Stimulated activated CD4-positive, alpha-beta T cell treated with anti-CD3 and anti-CD28 coated beads, Interleukin-12 subunit alpha, Interleukin-12 subunit beta, amount 100 ng/mL, for 4 hours (primary cell): ENCODE results near the gene LIG3.
"Not testable (repeated sequence)": the region's sequence is repeated elsewhere in the genome, so short reads cannot be mapped to it uniquely, and the experiment has no call there.

ENCODE experiments used
- DNase-seq: peaks from one replicate; pipeline ENCODE4 v3.0.0-alpha.2; 2020

LIG3 gene

GRCh38 chr17:35000965-35001364, 20.7 kb downstream of the LIG3 start:
- DNase-seq = not testable (repeated sequence)

- DNase-seq = no peak
Measured at GRCh38 chr17:35001549-35001948, 21.2 kb downstream of the LIG3 start.

DNA sequence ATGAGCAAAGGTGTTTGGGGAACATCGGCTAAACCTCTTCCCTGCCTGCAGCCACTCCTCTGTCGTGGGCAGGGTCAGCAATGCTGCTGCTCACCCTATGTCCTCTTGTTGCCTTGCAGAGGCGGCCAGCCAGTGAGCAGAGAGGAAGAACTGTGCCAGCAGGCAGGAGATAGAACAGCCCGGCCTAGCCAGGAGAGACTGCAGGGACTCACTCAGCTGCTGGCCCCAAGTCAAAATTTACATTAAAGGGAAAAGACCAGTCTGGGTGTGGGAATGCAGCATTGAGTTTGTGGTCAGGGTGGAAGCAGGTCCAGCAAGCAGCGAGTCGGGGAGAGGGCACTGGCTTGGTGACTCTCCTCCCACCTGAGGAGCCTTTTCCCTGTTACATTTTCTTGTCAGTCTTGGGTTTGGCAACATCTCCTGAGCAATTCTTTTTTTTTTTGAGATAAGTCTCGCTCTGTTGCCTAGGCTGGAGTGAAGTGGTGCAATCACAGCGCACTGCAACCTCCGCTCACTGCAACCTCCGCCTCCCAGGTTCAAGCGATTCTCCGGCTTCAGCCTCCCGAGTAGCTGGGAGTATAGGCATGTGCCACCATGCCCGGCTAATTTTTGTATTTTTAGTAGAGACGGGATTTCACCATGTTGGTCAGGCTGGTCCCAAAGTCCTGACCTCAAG, 22.7 kb downstream of the LIG3 start:
- DNase-seq = no peak

GRCh38 chr17:35003778-35004177, 23.5 kb downstream of the LIG3 start:
- DNase-seq = no peak

GRCh38 chr17:35006345-35006744, 26.0 kb downstream of the LIG3 start:
- DNase-seq = no peak

GRCh38 chr17:35006961-35007360, 26.6 kb downstream of the LIG3 start:
- no peak for DNase-seq

DNA sequence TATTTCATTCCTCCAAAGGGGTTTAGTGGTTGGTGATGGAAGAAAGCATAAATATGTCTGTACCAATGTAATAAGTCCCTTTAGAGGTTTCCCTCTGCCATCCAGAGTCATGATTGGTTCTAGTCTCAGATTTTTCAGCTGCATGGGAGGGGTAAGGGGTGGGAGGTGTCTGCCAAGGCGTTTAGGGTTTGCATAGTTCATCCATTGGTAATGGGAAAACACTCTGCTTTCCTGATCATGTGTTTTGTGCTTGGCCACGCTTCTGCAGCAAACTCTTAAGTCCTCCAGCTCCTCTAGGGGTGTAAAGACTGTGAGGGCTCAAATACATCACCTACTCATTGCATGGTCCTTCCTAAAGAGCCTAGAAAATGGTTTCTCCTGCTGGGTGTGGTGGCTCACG, 29.8 kb downstream of the LIG3 start:
- DNase-seq = no peak

DNA sequence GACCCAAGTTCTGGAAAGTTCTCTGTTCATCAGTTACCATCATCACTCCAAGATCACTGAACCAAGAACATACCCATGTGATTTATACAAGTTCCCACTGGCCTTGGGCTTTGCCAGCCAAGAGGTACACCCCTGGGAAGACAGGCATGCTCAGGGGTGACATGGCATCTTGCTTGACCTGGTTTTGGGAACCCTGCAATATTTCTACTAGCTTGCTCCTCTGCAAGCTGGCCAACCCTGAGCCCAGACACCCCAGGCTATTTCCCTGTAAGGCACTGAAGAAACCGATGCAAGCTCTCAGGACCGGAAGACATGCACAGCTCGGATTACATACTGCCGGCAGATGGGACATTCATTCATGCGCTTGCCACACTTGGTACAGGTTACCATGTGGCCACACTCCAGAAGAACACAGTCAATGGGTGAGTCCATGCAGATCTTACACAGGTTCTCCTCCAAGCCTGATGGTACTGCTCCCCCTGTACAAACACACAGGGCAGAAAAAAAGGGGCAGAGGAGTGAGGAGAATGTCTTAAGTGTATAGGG, 31.4 kb downstream of the LIG3 start:
- DNase-seq = no peak

- no peak for DNase-seq
Measured at GRCh38 chr17:35016369-35016768, 36.1 kb downstream of the LIG3 start.

DNA sequence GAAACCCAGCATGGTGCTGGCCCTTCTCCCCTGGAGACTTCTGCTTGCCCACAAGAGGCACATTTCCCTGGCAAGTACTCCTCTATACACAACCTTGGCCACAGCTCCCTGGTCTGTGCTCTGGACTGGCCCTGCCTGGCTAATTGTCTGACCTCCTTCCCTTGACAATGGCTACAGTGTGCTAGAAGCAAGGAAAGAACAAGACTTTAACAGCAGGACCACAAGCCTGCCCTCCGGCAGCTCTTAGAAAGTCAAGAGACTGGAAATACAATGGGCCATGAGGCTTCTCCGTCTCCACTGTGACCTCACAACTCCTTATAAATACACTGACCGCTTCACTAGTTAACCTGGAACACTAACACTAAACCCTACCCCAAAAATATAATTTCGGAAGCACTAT, 36.7 kb downstream of the LIG3 start:
- DNase-seq = no peak

DNA sequence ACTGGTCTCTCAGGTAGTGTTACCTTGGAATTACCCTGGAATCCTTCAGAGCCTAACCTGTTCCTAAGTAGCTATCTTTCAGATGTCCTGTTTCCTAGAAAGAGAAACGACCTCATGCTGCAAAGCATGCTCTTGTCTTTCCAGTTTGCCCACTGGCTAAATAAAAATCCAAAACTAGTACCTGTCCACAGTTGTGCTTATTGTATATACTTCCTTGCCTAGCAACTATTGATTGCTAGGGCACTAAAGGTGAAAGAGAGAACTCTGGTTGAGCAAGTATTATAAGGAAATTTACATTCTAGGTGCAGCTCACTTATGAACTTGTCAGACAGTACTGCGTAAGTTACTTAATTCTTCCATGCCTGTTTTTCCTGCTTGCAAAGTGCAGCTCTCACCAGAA, 38.5 kb downstream of the LIG3 start:
- no peak for DNase-seq

GRCh38 chr17:35019386-35020179, 39.3 kb downstream of the LIG3 start:
- no peak for DNase-seq

DNA sequence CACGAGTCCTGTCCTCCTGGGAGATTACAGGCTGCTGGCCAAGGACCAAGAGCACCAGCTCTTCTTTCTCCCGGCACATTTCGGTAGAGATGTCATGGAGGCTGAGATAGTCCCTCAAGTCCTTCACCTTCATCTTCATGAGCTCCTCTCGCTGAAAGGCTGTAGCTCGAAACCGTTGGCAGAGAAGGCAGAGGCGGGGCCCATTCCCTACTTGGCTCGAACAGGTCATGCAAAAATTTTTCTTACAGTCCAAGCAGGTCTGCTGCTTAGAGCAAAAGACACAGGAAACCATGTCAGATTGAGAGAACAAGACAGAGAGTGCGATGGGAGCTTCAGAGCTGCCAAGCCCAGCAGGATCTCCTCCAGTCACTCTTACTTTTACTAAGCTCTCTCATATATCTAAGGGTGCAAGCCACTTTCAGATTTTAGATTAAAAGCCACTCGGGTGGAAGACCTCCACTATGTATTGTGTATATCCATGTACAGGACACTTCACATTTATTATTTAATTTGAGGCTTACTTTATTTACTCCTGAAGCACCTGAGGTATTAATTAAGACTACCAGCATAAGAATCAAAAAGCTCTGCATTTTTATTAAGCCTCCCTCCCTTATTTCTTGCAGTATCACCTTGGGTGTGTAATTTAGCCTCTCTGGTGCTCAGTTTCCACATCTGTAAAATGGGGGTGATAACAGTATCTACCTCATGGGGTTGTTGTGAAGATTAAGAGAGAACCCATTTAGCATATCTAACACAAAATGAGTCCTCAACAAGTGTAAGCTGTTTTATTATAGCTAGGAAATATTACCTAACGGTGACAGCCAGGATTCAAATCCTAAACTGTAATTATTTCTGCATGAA, 41.4 kb downstream of the LIG3 start:
- no peak for DNase-seq

DNA sequence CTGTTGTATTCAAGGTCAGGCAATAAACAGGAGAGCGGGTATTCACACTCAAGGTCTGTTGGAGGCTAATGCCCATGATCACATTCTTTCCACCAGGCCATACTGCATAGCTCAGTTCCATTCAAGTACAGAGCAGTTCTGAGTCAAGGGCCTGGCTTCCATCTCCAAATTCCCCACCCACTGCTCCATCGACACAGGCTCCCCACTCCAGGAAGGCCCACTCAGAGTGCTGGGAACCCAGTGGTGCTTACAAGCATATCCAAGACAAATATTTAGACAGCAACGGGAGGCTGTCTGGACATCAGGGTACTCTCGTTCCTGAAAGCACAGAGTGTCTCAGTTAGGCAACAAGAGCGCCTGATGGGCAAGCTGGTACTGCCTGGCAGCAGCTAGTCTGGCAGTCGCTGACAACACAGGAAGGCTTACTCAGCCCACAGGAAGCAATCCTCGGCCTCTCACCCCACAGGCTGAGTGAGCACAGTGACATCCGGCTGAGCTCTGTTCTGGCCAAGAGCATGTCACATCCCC, 42.3 kb downstream of the LIG3 start:
- peak; percentile 64 for DNase-seq

- no peak for DNase-seq
Measured at GRCh38 chr17:35023538-35023937, 43.2 kb downstream of the LIG3 start.

- no peak for DNase-seq
Measured at GRCh38 chr17:35025541-35025940, 45.2 kb downstream of the LIG3 start.

DNA sequence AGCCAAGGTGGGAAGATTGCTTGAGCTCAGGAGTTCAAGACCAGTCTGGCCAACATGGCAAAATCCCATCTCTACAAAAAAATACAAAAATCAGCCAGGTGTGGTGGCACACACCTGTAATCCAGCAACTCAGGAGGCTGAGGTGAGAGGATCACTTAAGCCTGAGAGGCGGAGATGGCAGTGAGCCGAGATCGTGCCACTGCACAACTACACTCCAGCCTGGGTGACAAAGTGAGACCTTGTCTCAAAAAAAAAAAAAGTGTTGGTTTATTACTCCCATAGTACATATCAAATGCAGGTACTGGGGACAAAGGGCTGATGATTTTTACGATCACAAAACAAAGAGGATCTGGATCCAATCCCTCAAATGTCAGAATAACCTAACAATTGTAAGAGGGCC, 47.8 kb downstream of the LIG3 start:
- DNase-seq = not testable (repeated sequence)

- DNase-seq = no peak
Measured at GRCh38 chr17:35028531-35029262, 48.4 kb downstream of the LIG3 start.

DNA sequence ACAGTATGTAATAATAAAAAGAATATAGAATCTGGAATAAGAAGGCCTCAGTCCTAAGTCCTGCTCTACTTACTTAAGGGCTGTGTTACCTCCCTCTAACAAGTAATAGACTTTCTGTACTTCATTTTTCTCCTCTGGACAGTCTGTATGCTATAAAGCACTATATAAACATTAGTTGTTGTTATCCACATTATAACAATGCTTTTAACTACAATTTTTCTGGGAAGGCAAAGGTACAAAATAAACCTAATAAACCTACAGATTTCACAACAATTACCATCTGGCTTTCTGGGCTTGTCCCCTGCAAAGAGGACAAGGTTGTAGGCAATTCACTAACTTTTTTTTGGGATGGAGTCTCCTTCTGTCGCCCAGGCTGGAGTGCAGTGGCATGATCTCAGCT, 50.5 kb downstream of the LIG3 start:
- no peak for DNase-seq

DNA sequence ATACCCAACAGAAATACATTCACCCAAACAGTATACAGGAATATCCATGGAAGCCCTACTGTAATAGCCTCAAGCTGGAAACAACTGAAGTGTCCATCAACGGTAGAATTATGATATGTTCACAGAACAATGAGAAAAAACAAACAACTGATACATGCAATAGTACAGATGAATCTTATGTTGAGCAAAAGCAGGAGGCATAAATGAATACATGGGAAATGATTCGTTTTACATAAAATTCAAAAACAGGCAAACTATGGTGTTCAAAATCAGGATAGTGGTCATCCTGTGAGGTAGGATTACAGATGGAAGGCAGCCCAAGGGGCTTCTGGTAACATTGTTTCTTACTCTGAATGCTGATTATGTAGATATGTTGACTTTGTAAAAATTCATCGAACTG, 58.1 kb downstream of the LIG3 start:
- DNase-seq = no peak

- DNase-seq = no peak
Measured at GRCh38 chr17:35041390-35041789, 61.1 kb downstream of the LIG3 start.

GRCh38 chr17:35044181-35044580, 63.9 kb downstream of the LIG3 start:
- DNase-seq = no peak
